ENCODE measurements around the gene PTPRE.
A peak's percentile ranks its signal among the peaks of the same experiment; 100 is the strongest.
"Not testable (repeated sequence)": the region's sequence is repeated elsewhere in the genome, so short reads cannot be mapped to it uniquely, and the experiment has no call there.

PTPRE gene

DNA sequence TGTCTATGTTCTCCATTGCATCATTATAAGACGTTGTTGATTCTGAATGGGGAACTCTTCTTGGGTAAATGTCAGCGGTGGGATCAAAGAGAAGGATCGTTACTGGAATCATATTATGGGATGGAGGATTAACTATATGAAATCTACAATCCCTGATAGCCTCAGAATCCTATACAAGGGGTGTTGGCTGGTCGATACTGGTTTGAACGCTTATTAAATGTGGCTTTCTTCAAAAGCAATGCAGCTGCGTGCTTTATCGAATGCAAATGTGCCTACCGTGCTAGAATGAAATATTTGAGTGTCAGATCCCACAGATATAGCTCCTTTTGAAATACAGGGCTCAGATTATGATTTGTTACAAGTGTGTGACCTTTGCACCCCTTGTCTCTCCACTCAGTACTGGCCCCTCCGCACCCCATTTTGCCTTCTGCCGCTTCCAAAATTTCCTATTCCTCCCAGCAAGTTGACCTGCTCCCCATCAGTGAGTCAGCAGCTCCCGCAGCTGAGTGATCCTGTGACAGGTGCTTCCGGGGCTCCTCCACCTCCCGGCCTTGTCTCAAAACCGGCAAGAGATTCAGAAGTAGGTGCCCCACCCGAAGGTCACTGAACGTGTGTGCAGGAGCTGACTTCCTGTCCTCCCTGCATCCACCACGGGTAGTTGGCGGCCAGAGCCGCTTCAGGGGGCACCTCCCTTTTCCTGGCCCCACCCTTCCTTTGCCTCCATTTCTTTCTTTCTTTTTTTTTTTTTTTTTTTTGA, 76.6 kb downstream of the PTPRE start:
- no peak for DNase-seq

DNA sequence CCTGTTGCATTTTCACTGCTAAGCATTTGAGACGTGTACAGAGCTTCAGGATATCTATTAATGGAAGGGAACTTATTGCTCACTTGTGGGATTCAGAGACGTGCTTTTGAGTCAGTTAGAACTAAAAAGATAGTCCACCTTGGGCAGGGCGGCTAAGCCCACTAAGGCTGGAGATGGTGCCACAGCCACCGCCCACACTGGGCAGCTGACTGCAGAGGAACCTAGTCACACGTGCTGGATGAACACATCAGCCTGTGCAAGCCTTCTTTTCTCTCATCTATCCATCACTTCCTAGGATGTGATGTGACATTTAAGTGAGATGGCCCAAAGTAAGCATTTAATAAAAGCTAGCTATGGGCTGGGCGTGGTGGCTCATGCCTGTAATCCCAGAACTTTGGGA, 78.0 kb downstream of the PTPRE start:
- no peak for DNase-seq

DNA sequence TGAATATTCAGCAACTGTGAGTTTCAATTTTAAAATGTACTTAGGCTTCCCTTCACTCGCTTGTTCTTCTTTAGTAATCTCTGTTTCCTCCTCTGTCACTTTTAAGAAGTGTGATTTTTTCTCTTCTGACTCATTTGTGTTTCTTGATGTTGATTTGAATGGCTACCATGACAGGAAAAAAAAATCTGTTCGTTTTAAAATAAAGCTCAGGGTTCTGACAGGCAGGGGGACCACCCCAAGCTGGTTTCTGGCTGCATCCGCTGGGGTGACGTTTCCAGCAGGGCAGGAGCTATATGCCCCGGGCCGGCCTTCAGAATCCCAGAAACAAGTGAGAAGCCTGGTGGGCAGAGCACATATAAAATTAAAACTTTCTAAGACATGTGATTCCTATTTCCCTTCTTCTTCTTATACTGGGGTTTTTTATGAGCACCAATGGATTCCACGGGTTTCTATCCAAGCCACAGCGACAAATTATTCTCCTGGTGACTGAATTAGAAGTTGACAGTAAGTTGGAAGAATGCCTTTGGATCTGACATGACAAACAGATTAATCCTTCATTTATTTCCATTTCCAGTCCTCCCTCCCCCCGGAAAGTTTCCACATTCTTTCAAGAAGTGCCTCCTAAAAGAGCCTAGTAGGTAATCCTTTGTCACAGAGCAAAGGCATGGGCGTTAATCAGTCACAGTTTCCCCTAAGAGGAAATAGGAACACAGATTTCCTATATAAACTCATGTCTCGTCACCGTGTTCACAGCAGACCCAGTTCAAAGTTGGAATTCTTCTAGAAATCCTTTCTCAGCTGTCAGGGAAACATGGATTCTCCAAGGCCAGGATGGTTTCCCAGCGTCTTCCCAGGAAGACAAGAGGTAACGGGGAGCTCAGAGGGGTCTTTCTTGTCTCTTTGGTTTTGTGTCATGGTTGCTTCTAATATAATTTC, 79.9 kb downstream of the PTPRE start:
- DNase-seq, result no peak

DNA sequence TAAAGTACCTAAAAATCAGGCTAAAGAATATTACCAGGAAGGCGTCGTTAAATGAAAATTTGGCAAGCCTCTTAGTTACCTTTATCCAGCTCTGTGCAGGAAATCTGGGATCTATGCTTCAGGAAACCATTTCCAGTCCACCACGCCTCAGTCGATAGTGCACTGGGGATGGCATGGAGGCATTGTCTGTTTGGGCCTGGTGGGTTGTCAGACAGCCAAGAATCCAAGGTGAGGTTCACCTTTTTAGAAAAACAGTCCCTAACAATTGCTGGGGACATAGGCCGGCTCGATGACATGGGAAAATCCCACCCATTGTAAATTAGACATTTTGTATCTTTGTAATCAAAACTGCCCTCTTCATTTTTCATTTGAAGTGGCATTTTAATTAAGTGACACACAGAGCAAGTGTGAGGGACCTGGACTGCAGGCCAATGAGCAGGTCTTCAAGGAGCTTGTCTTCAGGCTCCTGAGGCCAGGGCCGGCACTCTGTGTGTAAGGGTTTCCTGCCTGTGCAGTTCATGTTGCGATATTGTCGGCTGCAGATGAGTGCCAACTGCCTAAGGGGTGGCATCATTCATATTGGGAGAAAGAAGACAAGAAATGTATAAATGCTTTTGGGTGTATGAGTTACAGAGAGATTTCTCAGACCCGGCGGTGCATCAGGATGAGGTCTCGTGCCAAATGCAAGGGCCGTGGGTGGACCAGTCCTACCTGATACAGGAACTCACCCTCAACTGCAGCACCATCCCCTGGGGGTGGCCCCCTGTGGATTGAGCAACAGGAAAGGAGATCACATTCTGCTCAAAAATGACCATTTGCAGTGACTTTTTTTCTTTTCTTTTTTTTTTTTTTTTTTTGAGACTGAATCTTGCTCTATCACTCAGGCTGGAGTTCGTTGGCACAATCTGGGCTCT, 80.8 kb downstream of the PTPRE start:
- DNase-seq, result no peak

DNA sequence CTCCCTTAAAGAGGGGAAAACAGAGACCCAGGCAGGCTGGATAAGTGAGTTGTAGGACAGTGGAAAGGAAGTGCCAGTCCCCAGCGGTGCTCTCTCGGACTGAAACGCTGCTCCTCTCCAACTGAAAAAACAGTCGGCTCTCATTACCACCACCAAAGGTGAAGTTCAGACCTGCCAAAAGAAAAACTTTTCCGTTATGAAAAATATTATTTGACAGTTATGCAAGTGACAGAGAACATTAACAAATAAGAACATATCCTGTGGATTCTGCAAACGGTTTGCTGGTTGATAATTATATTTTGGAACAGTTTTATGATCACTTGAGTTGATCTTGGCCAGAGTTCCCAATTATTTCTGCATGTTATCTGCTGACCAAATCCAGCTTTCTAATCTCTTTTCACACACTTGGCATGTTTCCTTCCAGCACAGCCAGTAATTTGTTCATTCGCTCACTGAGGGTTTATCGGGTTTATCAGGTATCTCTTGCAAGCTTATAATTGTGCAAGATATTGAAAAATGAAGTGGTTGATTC, 82.6 kb downstream of the PTPRE start:
- DNase-seq, result no peak

DNA sequence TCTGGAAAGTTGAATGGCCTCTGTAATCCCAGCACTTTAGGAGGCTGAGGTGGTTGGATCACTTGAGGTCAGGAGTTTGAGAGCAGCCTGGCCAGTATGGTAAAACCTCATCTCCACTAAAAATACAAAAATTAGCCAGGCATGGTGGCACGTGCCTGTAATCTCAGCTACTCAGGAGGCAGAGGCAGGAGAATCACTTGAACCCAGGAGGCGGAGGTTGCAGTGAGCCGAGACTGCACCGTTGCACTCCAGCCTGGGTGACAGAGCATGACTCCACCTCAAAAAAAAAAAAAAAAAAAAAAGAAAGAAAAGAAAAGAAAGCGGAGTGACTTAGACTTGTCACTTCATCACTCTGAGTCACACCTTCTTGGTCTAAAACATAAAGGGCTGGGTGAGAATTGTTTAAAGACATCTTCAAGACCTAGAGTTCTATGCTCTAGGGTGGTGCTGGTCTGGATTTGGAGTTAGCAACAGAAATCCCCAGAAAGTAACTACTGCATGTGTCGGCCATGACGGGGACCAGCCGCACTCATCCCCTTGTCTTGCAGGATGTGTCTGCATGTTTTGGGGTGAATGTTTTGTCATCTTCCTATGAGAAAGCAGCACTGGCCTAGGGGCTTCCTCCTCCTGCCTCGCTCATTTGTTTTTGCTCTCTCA, 83.4 kb downstream of the PTPRE start:
- not testable (repeated sequence) for DNase-seq

DNA sequence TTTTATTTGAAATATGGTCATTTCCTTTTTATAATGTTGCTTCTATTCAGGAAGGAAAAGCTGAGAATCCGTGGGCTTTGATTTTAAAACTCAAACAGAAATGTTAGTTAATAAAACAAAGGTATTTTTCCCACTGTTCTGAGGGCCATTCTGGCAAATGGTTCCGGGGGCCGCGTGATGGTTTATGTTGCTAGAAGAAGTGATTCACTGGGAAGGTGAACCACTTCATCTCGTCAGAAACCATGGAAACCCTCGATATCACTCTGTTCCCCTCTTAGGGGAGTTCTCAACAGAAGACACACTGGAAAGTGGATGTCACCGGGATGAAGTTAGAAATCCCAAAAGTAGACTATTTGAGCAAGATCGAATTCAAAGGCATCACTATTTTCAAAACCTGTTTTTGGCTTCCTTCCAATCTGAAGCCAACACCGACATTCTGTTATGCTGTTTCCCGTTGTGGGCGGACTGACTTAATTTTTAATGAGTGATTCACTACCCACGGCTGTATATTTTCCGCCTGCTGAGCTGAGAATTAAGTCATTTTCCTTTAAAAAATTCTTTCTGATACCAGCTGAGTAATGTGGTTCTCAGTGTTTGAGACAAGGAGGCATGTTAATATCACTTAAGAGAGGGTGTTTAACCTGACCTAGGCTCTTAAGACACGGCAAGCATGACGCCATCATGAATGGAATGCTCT, 84.1 kb downstream of the PTPRE start:
- no peak for DNase-seq

DNA sequence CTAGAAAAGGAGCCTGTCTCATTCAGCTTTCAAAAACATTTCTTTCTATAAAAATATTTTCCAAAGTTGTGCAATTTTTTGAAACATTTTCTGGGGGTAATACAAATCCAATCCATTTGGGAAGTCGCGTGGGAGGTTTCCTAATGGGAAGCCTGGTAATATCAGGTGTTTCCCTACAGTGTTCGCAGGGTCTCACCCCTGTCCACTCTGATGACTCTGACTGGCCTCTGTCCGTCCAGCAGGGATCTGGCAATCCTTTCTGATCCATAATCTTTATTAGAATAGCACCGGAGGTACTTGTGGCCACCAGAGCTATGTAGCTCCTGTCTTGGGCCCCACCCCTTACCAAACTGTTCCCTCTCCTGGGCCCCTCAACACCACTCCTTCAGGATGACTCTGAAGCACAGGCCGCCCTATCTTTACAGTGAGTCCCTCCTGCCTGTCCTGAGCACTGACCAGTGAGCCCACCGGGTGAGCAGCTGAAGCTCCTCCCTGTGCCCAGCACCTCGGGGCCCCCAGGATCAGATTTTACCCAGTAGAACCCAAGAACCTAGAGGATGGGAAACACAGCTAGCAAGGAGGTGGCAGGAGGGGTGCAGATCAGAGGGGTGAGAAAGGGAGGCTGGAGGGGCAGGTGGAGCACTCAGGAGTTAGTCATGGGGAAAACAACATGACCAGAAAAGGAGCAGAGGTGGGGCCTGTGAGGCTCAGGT, 84.8 kb downstream of the PTPRE start:
- no peak for DNase-seq

DNA sequence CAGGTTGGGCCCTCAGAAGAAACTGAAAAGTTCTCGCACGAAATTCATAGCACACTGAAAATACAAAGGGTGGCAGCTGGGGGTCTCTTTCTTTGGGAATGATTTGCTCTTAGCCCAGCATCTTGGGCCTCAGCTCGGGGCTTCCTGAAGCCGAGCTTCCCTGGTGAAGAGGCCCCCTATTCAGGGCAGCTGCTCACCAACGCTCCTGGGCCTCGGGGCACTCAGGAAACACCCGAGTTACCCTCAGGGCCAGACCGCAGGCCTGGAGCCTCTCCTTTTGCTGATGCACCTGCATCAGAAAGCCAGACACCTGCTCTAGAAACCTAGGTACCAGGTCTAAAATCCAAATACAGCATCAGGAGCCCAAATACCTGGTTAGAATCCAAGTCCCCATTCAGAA, 85.5 kb downstream of the PTPRE start:
- no peak for DNase-seq

DNA sequence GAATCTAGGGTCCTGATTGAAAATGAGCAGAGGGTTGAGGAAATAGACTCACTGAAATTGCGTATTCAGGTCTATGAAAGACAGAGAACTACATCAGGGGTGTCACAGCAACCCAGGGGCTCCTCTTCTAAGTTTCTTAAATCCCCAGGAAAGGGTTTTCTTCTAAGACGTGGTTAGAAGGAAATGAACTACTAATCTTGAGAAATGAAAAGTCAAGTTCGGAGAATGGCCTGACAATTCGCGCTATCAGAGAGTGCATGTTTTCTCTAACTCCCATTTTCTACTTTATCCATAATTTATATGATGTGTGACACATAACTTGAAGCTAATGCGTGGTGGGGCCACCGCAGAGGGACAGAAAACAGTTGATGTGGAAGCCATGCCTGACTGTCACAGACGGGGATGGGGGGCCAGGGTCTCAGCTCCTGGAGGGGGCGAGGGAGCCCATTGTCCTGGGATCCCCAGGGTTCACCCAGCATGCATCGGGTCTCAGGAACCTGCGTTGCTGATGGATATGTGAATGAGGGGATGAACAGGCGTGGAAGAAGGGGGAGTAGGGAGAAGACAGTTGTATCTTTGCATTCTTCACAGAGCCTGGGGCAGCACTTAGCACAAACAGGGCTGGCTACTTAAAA, 86.3 kb downstream of the PTPRE start:
- no peak for DNase-seq

DNA sequence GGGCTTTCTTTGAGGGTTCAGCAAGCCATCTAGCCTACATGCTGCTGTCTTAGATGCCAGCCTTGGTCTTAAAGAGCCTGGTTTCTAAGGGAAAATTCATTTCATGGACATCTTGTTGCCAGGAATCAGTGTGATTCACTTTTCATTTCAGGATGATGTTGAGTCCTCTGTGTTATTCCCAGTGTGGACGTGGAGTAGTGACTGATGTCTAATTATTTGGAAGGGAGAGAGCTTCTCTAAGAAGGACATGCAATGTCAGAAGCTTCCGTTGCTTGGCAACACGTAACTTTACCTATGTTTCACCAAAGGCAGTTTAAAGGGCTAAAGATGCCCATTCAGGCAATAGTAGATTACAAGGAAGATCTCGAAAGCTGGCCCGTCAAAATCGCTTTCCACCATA, 89.0 kb downstream of the PTPRE start:
- DNase-seq, result no peak

DNA sequence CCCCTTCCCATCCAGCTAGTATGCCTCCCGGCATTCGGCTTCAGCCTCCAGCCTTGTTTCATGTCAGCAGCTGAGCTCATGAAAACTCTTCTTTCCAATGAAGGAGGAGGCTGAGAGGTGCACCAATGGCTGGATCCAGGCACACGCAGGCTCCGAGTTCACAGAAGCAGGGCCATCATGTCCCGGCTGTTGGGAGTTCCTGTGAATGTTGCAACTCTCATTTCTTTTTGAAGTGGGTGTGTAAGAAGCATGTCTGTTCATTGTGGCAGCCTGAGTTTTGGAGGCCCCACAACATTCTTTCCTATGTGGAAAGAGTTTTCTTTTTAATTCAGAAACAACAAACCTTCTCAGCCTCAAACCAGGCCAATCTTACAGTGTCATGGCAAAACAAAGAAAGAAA, 89.7 kb downstream of the PTPRE start:
- DNase-seq, result no peak

DNA sequence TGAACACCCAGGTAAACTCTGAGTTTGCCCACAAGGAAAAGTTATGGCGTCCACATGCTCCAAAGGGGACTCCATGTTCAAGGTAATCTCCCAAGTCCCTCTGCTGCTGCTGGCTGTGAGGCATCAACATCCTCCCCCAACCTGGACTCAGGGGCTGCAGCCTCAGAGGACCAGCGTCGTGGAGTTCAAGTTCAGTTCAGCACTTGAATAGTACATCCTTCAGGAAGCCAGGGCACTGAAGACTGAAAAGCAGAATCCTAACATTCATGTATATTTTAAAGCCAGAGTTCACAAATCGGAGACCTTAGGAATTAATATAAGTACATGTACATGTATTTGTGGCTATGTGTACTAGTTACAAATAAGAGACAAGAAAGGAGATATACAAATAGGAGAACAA, 90.4 kb downstream of the PTPRE start:
- no peak for DNase-seq

DNA sequence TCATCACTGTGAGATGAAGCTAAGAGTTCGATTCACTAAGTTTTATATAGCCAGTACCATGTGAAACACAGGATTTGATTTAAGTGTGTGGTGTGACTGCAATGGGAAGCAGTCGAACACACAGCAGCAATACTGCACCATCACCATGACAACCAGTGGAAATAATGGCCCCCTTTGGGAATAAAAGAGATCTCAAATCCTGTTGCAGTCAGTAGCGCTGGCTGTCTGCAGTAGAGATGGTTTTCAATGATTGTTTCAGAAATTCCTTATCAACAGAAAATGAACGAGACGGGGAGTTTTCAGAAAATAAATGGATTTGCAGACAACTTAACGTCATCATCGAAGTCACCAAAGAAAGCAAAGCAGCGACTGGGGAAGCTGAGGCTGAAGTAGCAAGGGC, 91.0 kb downstream of the PTPRE start:
- DNase-seq, result peak in 3 of 14 donors; percentile 19 to 37 (median 24)

DNA sequence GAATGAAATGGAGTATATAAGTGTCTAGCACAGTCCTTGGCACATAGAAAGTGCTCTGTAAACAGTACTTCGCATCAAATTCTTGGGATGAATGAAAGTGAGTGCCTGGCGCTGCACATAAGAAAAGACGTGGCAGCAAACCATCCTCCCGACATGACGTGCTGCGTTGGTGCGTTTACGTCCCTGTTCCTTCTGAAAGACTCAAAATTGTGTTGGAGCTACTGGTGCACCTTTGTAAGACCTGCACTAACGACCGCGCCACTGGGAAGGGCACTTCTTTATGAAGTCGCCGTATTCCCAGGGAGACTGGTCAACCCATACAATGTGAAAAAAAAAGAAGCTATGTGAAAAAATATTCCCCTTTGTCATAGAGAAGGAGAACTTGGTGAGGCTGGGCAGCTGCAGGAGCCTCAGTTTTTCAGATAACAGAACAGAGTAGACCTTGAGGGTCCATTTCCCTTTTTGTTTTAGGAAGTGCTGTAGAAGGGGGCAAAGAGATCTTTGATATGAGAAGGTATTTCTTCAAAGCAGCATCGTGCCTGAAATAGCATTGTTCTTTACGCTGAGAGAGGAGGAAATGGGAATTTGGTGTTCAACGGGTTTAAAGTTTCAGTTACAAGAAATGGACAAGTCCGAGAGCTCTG, 91.7 kb downstream of the PTPRE start:
- no peak for DNase-seq

DNA sequence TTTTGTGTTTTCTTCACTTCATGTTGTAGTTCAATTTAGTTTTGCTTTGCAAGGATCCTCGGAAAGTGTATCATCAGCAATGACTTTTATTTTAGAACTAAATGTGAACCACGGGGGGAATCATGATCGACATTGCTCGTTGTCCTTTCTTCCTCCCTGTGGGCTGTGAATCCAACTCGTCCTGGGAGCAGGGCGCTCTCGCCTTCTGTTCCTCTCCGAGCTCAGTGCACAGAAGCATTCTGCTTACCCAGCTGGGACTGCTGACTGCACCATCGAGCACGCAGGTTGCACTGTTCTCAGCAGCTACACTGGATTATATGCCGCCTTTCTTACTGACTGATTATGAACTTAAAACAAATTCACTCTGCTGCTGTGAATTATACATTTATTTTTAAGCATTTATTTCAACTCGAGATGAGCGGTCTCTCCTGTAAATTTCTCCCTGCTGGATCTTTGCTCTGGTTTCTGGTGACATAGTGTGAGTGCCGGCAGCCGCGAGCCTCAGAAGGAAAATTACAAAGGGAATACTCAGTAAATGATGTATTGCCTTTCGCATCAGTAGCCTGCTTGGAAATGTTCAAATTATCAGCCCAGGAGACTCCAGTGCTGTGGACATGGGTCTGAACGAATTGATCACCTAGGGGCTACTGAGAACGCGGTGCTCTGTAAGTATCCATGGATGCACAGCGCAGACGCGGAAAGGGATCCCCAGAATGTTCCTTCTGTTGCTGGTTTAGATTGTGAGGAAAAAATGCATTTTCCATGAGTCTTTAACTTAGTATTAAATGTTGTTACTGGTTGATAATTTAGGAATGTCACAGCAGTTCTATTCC, 92.6 kb downstream of the PTPRE start:
- peak in 8 of 14 donors; percentile 28 to 42 (median 35) for DNase-seq

DNA sequence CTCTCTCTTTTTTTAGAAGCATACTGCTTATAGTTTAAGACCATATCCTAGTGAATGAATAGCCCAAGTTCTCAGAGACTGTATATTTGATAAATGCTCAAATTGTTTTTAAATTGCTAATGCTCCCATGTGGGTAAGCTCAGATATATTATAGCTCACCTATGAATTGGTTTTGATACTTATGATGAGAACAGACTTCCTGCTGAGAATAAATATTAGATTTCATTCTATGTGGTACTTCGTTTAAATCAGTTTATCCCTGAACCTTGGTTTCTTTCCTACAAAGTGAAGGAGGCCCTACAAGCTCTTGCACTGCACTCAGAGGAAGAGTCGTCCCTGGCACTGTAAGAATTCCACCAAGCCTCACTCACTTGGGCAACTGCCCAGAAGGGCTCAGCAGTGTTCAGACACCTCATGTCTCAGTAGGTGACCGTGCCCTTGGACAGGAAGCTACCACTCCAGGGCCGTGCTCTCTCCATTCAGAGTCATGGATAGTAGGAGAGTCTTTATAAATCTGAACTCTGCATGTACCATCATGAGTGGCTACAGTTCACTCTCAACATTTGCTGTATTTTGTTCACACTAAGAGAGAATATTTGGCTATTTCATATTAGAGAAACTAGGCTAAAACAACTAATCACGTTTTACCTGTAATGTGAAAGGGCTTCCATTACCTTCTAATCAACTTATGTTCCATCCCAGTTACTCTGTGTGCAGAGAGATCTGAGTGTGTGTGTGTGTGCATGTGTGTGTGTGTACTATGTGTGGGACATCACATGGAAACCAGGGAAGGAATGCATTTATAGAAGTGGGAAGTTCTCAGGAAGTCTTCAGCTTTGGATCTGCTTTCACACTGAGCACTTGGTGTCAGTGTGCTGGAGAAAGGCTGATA, 93.8 kb downstream of the PTPRE start:
- DNase-seq, result peak in 4 of 14 donors; percentile 14 to 23 (median 17)
